CD4-positive, alpha-beta T cell treated with Interleukin-10 for 1 hour (primary cell): ENCODE measurements around the gene ZSCAN22.
"Not testable (repeated sequence)": the region's sequence is repeated elsewhere in the genome, so short reads cannot be mapped to it uniquely, and the experiment has no call there.

Experiments used
- DNase-seq: peaks from one replicate; pipeline ENCODE4 v3.0.0-alpha.2; 2020

ZSCAN22 gene

GRCh38 chr19:58352760-58353671, 26.2 kb downstream of the ZSCAN22 start, which contains the start of gene A1BG:
TSS of gene A1BG (minus strand) at chr19:58353492. CDS start at chr19:58353437, 55 bp downstream.
- DNase-seq, result no peak

- DNase-seq, result no peak
Observed at GRCh38 chr19:58353717-58354477, 27.1 kb downstream of the ZSCAN22 start.

GRCh38 chr19:58354478-58355030, 27.8 kb downstream of the ZSCAN22 start:
- DNase-seq, result no peak

GRCh38 chr19:58355215-58355796, 28.5 kb downstream of the ZSCAN22 start:
- DNase-seq, result no peak

- peak; percentile 29 for DNase-seq
Observed at GRCh38 chr19:58355908-58356765, 29.3 kb downstream of the ZSCAN22 start.

GRCh38 chr19:58356766-58357480, 30.1 kb downstream of the ZSCAN22 start:
- DNase-seq, result no peak

- no peak for DNase-seq
Observed at GRCh38 chr19:58357481-58358145, 30.8 kb downstream of the ZSCAN22 start.

- DNase-seq, result no peak
Observed at GRCh38 chr19:58361900-58362271, 35.1 kb downstream of the ZSCAN22 start.

GRCh38 chr19:58362272-58362994, 35.6 kb downstream of the ZSCAN22 start, which contains the start of gene ZNF497:
TSS of gene ZNF497 (minus strand) at chr19:58362751. CDS start at chr19:58357635, 5,116 bp downstream.
- DNase-seq, result peak; percentile 97

GRCh38 chr19:58364146-58364545, 37.4 kb downstream of the ZSCAN22 start:
- no peak for DNase-seq

- no peak for DNase-seq
Observed at GRCh38 chr19:58366585-58367430, 40.0 kb downstream of the ZSCAN22 start.

GRCh38 chr19:58367698-58368454, 41.1 kb downstream of the ZSCAN22 start:
- DNase-seq, result no peak

GRCh38 chr19:58368561-58369360, 42.0 kb downstream of the ZSCAN22 start:
- no peak for DNase-seq

GRCh38 chr19:58372311-58373133, 45.7 kb downstream of the ZSCAN22 start:
- DNase-seq, result no peak

- no peak for DNase-seq
Observed at GRCh38 chr19:58374200-58374599, 47.4 kb downstream of the ZSCAN22 start.

- DNase-seq, result not testable (repeated sequence)
Observed at GRCh38 chr19:58376724-58377123, 49.9 kb downstream of the ZSCAN22 start.
